GM18508 (cell line): ENCODE measurements around the gene RGL4.

ENCODE experiments used
- ATAC-seq: cut with Tn5 transposase; IDR thresholded peaks from one replicate; pipeline ENCODE4 v1.9.1; 2021; ENCODE audit warnings: moderate number of reproducible peaks; ENCODE audit not compliant: insufficient read depth, unreplicated experiment

The RGL4 gene

DNA sequence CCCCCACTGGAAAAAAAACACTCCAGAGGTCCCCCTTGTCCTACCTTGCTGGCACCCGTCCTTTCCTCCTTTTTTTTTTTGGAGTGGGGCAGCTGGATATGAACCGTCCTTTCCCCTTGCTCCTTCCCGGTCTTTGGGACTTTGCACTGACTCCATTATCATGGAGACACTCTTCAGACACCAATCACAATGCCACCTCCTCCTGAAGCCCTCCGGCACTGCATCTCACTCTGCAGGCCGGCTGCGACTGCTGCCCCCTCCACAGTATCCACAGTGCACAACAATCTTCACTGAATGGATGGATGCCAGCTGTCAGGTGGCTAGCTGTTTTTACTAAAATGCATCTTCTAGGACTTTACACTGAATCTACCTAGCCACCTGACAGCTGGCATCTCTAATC lies 12.7 kb upstream of the RGL4 start:
- no peak for ATAC-seq

DNA sequence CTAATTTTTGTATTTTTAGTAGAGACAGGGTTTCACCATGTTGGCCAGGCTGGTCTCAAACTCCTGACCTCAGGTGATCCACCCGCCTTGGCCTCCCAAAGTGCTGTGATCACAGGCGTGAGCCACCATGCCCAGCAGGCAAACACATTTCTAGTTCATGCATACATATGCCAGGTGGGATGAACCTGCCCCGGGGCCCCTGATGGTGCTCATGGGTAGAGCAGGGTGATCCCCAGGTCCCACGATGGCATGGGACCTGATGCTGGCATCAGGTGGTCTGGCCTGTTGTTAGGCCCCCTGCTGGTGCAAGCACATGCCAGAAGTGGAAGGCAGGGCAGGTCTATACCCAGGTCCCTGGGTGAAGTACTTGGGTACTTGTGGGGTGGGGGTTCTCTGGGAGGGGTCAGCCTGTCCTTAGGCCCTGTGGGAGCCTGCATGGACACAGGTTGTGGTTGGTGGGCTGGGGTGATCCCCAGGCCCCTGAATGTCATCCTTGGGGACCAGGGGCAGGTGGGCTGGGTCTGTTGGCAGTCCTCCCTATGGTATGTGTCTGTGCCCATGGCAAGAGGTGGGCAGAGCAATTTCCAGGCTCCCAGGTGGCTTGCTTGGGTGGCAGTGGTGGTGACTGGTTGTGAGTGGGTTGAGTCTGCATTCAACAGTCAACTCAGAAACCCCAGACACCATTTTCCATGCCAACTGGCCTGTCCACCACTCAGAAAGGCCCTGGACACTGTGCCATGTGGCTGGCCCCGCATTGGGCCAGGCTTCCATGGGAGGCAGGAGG lies 9.6 kb upstream of the RGL4 start:
- no peak for ATAC-seq

DNA sequence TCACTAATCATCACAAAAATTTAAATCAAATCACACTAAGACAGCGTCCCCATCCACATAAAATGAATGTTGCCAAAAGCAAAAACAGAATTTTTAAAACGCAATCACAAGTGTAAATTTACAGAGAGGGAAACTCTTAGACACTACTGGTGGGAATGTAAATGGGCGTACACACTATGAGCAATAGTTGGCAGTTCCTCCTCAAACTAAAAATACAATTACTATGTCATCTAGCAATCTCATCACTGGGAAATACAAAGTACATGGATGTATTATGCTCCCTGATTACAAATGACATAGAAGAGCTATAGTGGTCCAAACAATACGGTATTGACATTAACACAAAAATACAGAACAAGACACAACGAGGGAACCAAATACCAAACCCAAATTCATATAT lies 8.7 kb upstream of the RGL4 start:
- no peak for ATAC-seq

DNA sequence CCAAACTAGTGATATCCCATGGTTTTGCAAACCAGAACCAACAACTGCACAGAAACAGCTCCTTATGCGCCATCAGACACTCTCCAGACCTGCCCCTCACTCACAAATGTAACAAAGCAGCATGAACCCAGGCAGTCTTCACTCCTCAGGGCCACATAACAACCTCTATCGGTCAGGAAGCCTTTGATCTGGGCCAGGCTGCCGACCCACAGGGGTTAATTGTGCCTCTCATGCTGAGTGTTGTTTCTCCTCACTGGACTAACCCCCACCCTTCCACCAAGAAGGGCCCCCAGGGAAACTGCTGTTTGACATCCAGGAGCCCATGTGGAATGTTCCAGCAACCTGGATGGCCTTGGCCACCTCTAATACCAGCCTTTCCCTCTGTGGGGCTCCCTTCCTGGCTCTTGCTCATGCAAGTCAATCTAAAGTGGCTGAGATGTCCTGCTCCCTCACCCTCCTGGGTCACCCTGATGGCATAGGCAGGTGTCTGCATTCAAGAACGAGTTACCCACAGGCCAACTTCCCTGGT lies 7.9 kb upstream of the RGL4 start:
- no peak for ATAC-seq

DNA sequence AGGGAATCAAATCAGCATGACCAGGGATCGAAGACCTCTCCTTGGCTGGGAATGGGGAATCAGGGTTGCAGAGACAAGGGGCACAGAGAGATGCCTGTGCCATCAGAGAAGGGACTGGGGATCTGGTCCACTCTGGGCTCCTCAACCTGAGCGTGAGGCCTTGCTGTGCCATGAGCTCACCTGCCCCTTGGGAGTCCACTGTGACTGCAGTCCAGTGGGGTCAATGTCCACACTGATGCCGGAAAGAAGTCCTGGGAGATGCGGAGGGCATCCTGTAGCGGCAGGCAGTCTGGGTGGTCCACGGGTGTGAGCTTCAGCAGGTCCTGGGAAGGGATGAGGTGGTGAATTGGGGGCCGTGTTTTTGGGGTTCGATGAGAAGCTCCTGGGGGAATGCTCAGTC lies 7.3 kb upstream of the RGL4 start:
- ATAC-seq, result no peak

DNA sequence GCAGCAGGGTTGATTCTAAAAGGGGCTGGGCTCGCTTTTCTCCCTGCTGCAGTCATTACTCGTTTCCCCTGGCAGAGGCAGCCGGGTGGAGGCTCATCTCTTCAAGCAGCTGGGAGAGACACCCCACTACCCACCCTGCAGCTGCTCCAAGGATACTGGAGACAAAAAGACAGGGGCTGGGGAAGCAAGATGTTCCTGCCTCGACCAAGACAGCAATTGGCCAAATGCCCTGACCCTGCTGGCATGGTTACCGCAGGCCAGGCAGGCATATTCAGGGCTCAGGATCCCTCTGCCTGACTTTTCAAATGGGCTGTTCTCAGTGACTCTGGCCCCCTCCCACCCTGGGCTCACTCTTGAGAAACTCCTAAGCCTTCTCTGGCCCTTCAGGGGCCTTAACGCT lies 6.8 kb upstream of the RGL4 start:
- no peak for ATAC-seq

DNA sequence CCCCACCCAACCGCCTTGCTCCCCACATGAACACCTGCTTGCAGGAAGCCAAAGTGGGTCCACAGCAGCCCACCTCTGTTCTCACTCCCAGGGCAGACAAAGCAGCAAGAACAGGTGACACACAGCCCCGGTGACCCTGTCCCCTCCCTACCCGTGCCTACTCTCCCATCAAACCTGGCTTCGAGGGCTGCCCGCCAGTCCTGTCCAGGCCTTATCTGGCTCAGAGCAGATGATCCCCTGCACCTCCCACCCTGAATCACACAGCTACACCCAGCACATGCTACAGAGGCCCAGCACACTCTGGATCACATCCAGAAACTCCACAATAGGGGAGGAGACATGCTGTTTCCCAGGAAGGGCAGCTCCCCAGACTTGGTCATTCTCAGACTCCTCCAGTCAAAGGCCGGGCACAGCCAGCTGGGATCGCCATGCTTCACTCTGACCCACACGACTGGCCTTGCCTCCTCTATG lies 6.2 kb upstream of the RGL4 start:
- no peak for ATAC-seq

DNA sequence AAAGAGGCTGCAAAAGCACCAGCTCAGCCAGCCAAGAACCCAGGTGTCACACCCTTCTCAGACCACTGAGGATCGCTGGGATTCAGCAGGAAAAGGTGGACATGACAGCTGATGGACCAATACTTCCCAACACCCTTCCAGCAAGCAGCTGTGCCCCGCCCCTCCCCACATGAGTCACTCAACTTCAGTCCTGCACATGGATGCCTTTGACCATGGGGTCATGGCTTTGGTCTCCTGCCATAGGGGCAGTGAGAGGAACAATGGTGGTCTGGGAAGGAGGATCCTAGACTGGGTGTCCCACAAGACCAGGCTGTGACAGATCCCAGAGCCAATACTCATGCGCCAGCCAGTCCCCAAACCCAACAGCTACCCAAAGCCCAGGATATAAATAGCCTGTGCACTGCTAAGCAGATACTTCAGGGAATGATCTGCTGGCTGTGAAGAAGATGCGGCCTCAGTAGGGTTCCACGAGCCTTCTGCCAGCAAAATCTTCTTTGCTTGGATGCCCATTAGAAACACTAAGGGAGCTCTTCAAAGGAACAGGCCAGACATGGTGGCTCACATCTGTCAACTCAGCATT lies 5.5 kb upstream of the RGL4 start:
- no peak for ATAC-seq

DNA sequence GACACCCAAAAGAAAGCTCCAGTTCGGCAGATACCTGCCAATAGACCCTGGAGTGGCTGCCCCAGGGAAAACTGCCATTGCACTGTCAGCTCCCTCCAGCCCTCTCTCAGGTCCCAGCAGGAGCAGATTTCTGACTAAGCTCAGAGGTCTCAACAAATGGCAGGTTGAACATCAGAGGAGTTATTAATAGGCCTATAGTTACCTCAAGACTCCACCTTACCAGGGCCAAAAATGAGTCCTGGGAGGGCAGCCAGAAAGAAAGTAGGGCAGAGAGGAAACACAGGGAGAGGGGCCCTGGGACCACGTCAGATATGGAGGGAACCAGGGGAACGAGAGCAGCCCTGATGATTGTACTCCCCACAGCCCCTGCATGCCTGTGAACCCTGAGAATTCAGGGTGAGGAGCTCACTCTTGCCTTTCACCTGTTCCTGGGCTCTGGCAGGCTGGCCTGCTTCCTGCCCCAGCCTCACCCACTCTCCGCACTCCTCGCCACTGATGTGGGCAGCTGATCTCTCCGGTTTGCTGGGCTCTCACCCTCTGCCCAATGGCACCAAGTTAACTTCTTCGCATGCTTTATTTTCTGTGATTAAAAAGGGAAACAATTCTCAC lies 4.3 kb upstream of the RGL4 start:
- ATAC-seq, result no peak

DNA sequence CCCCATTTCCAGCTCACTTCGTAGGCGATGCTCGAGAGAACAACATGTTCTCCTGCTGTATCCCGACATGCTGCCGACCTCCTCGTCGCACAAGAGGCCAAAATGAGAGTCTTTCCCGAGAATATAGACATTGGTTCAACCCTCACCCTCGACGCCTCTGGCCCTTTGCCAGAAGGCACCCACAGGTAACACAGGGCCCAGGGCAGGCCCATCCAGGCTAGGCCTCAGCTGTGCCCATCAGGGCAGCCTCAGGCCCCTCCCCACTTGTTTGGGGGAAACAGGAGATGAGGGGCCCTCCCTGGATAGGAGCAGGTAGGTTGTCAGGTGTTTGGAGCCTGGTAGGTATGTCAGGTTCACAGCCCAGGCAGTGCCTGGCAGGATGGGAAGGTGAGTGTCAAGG lies 2.7 kb upstream of the RGL4 start:
- no peak for ATAC-seq

DNA sequence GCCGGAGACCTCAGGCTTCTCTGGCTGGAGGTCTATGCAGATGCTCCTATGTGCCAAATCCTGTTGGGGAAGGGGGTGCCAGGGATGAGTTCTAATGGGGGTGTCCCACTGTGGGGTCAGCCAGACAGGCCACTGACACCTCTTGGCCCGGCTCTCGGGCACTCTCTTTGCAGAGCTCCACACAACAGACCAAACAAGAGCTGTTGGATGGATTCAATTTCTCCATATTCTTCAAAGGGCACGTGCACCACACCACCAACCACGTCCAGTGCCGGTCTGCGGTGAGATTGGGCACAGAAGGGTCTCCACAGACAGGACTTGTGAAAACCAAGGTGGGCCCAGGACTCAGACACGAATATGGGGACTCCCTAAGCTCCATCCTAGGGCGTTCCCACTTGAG lies 2.2 kb upstream of the RGL4 start:
- no peak for ATAC-seq

DNA sequence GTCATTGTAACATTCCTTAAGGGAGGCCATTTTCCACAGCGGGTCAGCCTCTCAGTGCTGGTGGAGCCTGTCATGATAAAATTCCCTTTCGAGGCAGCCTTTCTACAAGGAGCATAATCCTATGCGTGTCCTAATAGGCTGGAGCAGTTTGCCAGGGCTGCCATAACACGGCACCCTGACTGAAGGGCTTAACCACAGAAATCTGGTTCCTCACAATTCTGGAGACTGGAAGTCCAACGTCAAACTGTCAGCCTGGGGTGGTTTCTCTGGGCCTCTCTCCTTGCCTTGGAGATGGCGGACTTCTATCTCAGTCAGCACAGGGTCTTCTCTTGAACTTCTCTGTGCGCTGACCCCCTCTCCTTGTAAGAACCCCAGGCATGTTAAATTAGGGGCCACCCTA lies 1.4 kb upstream of the RGL4 start:
- no peak for ATAC-seq

DNA sequence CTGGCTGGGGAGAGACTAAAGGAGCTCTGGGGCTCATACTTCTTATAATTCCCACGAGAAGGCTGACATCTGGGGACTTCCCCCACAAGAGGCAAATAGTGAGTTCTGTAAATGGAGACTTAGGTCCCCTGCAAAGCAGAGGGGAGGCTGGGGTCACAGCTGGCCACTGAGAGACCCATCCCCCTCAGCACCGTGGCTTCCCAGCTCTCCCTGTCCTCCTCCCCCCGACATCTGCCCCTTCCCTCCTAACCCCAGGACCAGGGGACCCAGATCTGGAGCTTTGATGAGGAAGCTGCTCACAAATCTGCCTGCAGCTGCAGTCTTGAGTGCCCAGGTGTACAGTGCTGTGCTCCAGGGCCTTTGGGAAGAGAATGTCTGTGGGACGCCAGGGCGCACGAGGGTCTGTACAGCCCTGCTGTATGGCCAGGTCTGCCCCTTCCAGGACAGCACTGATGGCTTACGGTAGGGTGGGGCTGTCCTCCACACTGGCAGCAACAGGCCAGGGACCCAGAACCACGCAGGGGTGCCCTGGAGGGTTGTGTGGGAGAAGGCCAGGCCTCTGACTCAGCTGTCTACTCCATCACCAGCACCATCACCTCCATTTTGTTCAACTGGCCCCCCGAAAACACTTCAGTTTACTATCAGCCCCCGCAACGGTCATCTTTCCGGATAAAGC lies 1.1 kb downstream of the RGL4 start:
- ATAC-seq, result no peak

DNA sequence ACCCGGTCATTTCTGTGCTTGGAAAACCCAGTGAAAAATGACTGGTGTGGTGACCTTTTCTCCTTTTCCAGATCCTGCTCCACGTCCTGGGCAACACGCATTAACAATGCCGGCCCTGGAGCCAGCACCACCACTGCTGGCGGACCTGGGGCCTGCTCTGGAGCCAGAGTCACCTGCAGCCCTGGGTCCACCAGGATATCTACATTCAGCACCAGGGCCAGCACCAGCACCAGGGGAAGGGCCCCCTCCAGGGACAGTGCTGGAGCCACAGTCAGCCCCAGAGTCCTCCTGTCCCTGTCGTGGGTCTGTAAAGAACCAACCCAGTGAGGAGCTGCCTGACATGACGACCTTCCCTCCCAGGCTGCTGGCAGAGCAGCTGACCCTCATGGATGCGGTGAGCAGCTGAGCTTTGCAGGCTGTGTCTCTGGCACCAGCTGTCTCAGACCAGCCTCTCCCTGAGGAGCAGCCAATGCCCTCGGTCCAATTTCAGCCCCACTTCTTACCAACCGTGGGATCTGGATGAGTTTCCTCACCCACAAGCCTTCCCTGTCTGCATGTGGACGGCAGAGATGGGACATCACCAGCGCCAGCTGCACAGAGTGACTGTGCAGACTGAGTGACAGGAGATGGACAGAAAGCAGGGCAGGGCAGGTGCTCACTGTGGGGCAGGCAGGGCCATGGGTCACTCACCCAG lies 1.9 kb downstream of the RGL4 start:
- ATAC-seq, result no peak

DNA sequence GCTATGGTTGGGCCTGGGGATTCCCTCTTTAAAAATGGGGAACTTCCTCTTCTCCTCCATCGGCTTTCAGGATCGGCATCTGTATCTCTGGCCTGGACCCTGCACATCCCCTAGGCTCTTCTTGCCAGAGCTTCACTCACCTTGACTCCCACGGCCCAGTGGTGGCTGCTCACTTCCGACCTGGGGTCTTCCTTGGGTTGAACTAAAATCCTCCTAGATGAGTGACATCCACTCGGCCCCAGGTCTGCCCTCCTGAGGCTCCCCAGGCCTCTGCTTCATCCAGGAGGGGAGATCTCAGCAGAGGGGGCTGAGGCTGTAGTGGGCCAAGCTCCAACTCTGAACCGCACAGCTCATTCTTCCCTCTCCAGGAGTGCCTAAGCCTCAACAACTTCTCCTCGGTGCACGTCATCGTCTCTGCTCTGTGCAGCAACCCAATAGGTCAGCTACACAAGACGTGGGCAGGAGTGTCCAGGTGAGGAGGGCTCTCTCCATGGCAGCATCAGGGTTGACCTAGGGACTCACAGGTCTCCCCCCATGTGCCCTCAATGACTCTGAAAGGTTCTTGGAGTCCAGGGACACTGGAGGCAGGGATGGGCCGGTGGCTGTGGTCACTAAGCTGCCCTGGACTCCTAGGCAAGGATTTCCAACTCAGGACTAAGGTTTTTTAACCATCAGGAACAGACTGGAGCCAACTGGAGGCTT lies 3.3 kb downstream of the RGL4 start:
- no peak for ATAC-seq

DNA sequence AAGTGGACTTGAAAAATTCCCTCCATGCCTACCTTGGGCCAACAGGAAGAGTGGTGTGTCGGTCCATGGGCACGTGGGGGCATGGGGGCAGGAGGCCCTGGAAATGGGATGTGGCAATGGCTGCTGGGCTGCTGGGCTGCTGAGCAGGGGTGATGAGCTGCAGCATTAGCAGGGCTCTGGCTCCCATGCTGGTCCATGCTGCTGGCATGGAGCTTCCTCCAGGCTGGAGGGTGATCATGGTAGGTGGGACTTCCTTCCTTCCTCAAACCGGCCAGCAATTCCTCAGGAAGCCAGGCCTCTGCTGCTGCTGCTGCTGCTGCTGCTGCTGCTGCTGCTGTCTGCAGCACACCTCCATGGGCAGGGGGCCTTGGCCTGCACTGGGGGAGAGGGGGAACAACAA lies 4.3 kb downstream of the RGL4 start:
- no peak for ATAC-seq

DNA sequence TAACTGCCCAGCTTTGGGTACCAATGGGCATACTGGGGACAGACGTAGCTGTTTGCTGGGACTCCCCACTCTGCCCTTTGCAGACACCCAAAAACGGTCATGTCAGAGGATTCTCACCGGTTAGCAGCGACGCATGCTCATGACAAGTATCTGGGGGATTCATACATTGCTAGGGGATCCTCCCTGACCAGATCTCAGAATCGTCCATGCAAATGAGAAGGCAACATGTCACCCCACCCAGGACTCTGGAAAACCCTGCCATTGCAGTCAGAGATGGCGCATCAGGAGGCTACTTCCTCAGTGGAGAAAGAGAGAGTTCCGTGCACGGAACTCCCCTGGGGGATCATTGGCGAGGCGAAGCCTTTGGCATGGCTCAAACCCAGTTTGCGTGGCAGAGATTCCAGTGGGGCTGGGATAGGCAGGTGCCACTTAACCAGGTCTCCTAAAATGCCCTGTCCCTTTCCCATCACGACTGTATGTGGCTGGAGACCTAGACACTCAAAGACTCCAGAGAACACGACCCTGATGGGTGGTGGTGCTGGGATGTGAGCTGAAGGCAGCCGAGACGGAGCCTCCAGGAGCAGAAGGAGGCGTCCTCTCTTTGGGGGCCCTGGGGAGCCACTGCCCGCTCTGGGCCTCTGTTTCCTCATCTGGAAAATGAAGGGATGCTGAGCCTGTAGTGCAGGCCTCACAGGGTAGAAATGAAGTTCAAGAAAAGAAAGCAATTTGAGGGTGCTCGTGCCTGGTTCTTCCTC lies 4.9 kb downstream of the RGL4 start:
- no peak for ATAC-seq

DNA sequence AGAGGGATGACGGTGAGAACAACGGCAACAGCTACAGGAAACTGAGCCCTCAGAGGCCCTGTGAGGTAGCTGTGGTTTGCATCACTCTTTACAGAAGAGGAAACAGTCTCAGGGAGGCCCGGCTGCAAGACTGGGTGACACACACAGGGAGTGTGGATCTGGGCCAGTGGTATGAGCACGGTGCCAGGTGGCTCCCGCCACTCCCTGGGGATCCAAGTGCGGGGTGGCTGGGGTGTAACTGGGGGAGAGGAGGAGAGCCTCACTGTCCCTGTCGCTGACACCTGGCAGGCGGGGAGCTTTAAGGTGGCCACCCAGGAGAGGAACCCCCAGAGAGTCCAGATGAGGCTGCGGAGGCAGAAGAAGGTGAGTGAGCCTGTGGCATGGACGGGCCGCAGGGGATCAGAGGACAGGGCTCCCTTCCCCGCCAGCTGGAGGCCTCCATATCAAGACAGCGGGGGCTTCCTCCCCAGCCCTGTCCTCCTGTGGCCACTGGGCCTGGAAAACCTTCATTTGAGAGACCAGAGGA lies 5.6 kb downstream of the RGL4 start:
- ATAC-seq, result no peak
